ENCODE data around the gene LRRC56.
"Not testable (repeated sequence)": the region's sequence is repeated elsewhere in the genome, so short reads cannot be mapped to it uniquely, and the experiment has no call there.

Gene LRRC56

GRCh38 chr11:515131-515530 lies 22.2 kb upstream of the LRRC56 start:
- H3K4me3 ChIP-seq (ENCODE audit: control insufficient read depth, low read depth, low read length): no peak overlapping the region
- DNase-seq (ENCODE audit: low read depth): no peak
- TF ChIP-seq, protein P1, sequence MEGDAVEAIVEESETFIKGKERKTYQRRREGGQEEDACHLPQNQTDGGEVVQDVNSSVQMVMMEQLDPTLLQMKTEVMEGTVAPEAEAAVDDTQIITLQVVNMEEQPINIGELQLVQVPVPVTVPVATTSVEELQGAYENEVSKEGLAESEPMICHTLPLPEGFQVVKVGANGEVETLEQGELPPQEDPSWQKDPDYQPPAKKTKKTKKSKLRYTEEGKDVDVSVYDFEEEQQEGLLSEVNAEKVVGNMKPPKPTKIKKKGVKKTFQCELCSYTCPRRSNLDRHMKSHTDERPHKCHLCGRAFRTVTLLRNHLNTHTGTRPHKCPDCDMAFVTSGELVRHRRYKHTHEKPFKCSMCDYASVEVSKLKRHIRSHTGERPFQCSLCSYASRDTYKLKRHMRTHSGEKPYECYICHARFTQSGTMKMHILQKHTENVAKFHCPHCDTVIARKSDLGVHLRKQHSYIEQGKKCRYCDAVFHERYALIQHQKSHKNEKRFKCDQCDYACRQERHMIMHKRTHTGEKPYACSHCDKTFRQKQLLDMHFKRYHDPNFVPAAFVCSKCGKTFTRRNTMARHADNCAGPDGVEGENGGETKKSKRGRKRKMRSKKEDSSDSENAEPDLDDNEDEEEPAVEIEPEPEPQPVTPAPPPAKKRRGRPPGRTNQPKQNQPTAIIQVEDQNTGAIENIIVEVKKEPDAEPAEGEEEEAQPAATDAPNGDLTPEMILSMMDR (IDR thresholded peaks at IDR 0.05; ENCODE audit: control insufficient read depth, insufficient read depth, low read depth, low read length, missing control alignments): no peak

DNA sequence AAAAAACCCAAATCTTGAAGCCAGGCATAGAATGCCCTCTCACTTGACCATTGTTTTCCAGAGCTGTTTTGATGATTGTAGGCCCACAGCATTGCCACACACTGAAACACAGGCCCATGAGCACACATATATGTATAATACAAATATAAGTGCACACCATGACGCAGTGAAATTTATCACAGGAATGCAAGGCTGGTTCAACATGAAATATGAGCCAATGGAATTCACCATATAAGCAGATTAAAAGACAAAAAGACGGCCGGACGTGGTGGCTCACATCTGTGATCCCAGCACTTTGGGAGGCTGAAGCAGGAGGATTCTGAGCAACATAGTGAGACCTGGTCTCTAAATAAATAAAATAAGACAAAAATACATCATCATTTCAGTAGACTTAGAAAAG lies 20.9 kb upstream of the LRRC56 start:
- TF ChIP-seq, protein P1 (IDR thresholded peaks at IDR 0.05; ENCODE audit: control insufficient read depth, insufficient read depth, low read depth, low read length, missing control alignments): no peak
- no peak for DNase-seq (ENCODE audit: low read depth)
- H3K4me3 ChIP-seq (ENCODE audit: control insufficient read depth, low read depth, low read length): no peak overlapping the region

- DNase-seq (ENCODE audit: low read depth): not testable (repeated sequence)
Measured at GRCh38 chr11:516918-517685, 20.2 kb upstream of the LRRC56 start.

DNA sequence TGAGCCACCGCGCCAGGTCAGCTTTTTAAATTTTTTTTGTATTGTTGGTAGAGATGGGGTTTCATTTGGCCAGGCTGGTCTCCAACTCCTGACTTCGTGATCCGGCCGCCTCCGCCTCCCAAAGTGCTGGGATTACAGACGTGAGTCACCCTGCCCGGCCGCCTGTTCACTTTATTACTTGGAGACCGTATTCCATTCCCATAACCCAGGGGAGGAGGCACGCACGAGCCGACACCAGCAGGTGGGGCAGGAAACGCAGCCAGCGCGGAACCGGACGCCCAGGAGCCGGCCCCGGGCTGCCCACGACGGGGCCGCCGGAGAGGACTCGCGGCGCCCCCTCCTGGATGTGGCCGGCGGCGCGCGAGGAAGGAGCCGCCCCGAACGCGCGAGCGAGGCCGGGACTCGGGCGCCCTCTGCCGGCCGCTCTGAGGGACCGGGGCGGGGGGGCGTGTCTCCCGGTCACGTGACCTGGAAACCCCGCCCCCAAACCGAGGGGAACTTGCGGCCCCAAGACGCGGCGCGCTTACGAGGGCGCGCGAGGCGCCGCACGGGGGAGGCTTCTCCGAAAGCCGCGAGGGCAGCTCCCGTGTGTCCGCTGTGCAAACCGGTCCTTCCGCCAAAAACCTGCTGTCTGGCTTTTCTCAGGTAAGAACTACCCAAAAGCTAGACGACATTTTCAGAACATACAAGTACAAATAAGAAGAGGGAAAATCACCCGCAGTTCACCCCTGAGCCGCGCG lies 18.7 kb upstream of the LRRC56 start:
- TF ChIP-seq, protein P1 (IDR thresholded peaks at IDR 0.05; ENCODE audit: control insufficient read depth, insufficient read depth, low read depth, low read length, missing control alignments): peak; percentile 58
- peak; percentile 94 for DNase-seq (ENCODE audit: low read depth)
- H3K4me3 ChIP-seq (ENCODE audit: control insufficient read depth, low read depth, low read length): peak overlapping the region; percentile 14; the same call in 1 of the 2 replicates

More at GRCh38 chr11:516918-517685, 20.2 kb upstream of the LRRC56 start:
- not testable (repeated sequence) for H3K4me3 ChIP-seq (ENCODE audit: control insufficient read depth, low read depth, low read length)

GRCh38 chr11:520428-521176 lies 16.7 kb upstream of the LRRC56 start:
- no peak overlapping the region for H3K4me3 ChIP-seq (ENCODE audit: control insufficient read depth, low read depth, low read length)
- TF ChIP-seq, protein P1 (IDR thresholded peaks at IDR 0.05; ENCODE audit: control insufficient read depth, insufficient read depth, low read depth, low read length, missing control alignments): no peak
- DNase-seq (ENCODE audit: low read depth): no peak

GRCh38 chr11:521177-521688 lies 16.1 kb upstream of the LRRC56 start:
- TF ChIP-seq, protein P1 (IDR thresholded peaks at IDR 0.05; ENCODE audit: control insufficient read depth, insufficient read depth, low read depth, low read length, missing control alignments): no peak
- DNase-seq (ENCODE audit: low read depth): no peak
- H3K4me3 ChIP-seq (ENCODE audit: control insufficient read depth, low read depth, low read length): no peak overlapping the region
